WTC11 (cell line): Measurements from ENCODE around the gene SHTN1.

ENCODE experiments used
- FOXJ3 ChIP-seq: sonication (generic); formaldehyde crosslinking; IDR thresholded peaks from 2 replicates; pipeline ENCODE4 v1.9.0; 2021; ENCODE audit warnings: missing genetic modification reagents, mild to moderate bottlenecking, borderline replicate concordance
- IRF2 ChIP-seq: sonication (generic); formaldehyde crosslinking; IDR thresholded peaks from 2 replicates; pipeline ENCODE4 v1.8.0; 2022; ENCODE audit warnings: low read depth, missing genetic modification reagents, borderline replicate concordance
- TP53 ChIP-seq: sonication (generic); formaldehyde crosslinking; IDR thresholded peaks from 2 replicates; pipeline ENCODE4 v1.8.1; 2023; ENCODE audit warnings: mild to moderate bottlenecking, missing genetic modification reagents
- TF ChIP-seq, protein P1 (sequence below): fragments of 200-600 bp; IDR thresholded peaks from 2 replicates; pipeline ENCODE4 v1.8.0; 2022; ENCODE audit warnings: antibody characterized with exemption

GRCh38 chr10:116866987-116867595, 137.9 kb downstream of the SHTN1 start:
- TF ChIP-seq, protein P1, sequence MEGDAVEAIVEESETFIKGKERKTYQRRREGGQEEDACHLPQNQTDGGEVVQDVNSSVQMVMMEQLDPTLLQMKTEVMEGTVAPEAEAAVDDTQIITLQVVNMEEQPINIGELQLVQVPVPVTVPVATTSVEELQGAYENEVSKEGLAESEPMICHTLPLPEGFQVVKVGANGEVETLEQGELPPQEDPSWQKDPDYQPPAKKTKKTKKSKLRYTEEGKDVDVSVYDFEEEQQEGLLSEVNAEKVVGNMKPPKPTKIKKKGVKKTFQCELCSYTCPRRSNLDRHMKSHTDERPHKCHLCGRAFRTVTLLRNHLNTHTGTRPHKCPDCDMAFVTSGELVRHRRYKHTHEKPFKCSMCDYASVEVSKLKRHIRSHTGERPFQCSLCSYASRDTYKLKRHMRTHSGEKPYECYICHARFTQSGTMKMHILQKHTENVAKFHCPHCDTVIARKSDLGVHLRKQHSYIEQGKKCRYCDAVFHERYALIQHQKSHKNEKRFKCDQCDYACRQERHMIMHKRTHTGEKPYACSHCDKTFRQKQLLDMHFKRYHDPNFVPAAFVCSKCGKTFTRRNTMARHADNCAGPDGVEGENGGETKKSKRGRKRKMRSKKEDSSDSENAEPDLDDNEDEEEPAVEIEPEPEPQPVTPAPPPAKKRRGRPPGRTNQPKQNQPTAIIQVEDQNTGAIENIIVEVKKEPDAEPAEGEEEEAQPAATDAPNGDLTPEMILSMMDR, result no peak
- TF ChIP-seq FOXJ3 (CRISPR knock-in tag) (no peak), IRF2 (no peak), TP53 (CRISPR knock-in tag) (no peak)
